OCI-LY1 (cell line): ENCODE measurements around the gene SHISA3.

Experiments
- EZH2 ChIP-seq: fragments of 200-600 bp; sonication (generic), shearing (Covaris generic); IDR thresholded peaks from 2 replicates; pipeline ENCODE4 v1.8.0; 2017; ENCODE audit warnings: borderline replicate concordance, mixed run types, mild to moderate bottlenecking, antibody characterized with exemption, low read length, moderate library complexity, mixed read lengths
- TF ChIP-seq, protein P1 (sequence below): fragments of 200-600 bp; sonication (generic), shearing (Covaris generic); IDR thresholded peaks from 2 replicates; pipeline ENCODE4 v1.5.1; 2017; ENCODE audit warnings: mild to moderate bottlenecking, antibody characterized with exemption, low read length, moderate library complexity, mixed read lengths

DNA sequence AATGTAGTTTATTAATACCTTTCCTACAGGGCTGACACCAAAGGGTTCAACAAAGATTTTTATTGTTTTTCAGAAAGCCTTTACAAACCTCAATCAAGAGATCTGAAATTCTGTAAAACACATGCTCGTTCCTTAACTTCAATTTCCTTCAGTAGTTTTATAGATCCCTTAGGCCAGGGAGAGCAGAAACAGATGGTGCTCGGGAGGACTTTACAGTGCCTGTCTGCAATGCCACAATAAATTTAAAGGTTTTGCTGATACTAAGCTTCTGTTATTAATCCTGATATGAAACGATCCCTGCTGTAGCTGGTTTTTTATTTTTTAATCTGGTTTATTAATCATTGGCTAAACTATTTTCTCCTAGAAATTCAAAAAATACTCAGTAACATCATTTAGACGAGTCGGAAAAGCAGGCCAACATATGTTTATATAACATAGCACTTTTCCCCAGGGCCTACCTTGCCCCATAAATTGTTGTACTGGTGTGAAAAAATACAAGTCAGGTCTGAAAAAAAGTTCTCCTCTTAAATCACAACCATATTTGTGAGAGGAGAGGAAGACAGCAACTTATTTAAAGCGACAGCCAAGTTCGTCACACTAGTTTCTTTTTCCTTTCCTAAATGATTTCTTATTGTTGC is 39.8 kb downstream of the SHISA3 start:
- TF ChIP-seq, protein P1, sequence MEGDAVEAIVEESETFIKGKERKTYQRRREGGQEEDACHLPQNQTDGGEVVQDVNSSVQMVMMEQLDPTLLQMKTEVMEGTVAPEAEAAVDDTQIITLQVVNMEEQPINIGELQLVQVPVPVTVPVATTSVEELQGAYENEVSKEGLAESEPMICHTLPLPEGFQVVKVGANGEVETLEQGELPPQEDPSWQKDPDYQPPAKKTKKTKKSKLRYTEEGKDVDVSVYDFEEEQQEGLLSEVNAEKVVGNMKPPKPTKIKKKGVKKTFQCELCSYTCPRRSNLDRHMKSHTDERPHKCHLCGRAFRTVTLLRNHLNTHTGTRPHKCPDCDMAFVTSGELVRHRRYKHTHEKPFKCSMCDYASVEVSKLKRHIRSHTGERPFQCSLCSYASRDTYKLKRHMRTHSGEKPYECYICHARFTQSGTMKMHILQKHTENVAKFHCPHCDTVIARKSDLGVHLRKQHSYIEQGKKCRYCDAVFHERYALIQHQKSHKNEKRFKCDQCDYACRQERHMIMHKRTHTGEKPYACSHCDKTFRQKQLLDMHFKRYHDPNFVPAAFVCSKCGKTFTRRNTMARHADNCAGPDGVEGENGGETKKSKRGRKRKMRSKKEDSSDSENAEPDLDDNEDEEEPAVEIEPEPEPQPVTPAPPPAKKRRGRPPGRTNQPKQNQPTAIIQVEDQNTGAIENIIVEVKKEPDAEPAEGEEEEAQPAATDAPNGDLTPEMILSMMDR: no peak
- no peak for TF ChIP-seq EZH2
